ENCODE results near the gene LRFN2. TPM values are rescaled to one million over a fixed set of nuclear protein-coding genes. Genes with fewer than 3 reads are reported as not detected.

The LRFN2 gene
- total RNA-seq, 1 donor: not detected

- DNase-seq (ENCODE audit: insufficient read length, low spot score, missing footprints): no peak
- Histone ChIP-seq H3K79me2 (ENCODE audit: insufficient read depth, low read length) (no peaks in the 10 kb centered on the region), H3K4me3 (ENCODE audit: insufficient read depth, low read length) (no peak overlapping the region), H3K4me2 (ENCODE audit: insufficient read depth, low read length) (no peak overlapping the region), H2AFZ (ENCODE audit: low read length) (no peak overlapping the region), H3K36me3 (ENCODE audit: insufficient read depth, low read length) (no peaks in the 10 kb centered on the region), H3K4me1 (ENCODE audit: insufficient read depth, low read length) (no peaks in the 10 kb centered on the region), H4K20me1 (ENCODE audit: insufficient read depth, low read length) (no peaks in the 10 kb centered on the region), H3K27ac (ENCODE audit: low read depth, low read length) (no peak overlapping the region), H3K27me3 (ENCODE audit: insufficient read depth, low read length) (no peaks in the 10 kb centered on the region), H3K9me3 (ENCODE audit: low read depth, low read length) (no peaks in the 10 kb centered on the region)
- no peak for TF ChIP-seq CTCF (IDR thresholded peaks at IDR 0.05; ENCODE audit: extremely low read depth, low read depth, low read length)
These were observed 230.8 kb downstream of the LRFN2 start for GRCh38 chr6:40356242-40356910.

GRCh38 chr6:40355532-40355931 is 231.6 kb downstream of the LRFN2 start:
- Histone ChIP-seq H2AFZ (ENCODE audit: low read length) (no peak overlapping the region), H3K27me3 (ENCODE audit: insufficient read depth, low read length) (no peaks in the 10 kb centered on the region), H3K79me2 (ENCODE audit: insufficient read depth, low read length) (no peaks in the 10 kb centered on the region), H3K4me2 (ENCODE audit: insufficient read depth, low read length) (no peak overlapping the region), H3K4me3 (ENCODE audit: insufficient read depth, low read length) (no peak overlapping the region), H3K4me1 (ENCODE audit: insufficient read depth, low read length) (no peaks in the 10 kb centered on the region), H3K9me3 (ENCODE audit: low read depth, low read length) (no peaks in the 10 kb centered on the region), H3K27ac (ENCODE audit: low read depth, low read length) (no peak overlapping the region), H3K36me3 (ENCODE audit: insufficient read depth, low read length) (no peaks in the 10 kb centered on the region), H4K20me1 (ENCODE audit: insufficient read depth, low read length) (no peaks in the 10 kb centered on the region)
- DNase-seq (ENCODE audit: insufficient read length, low spot score, missing footprints): no peak
- TF ChIP-seq CTCF (IDR thresholded peaks at IDR 0.05; ENCODE audit: extremely low read depth, low read depth, low read length): no peak

GRCh38 chr6:40355066-40355465 is 232.1 kb downstream of the LRFN2 start:
- no peak overlapping the region for H3K27ac ChIP-seq (ENCODE audit: low read depth, low read length)
- H3K27me3 ChIP-seq (ENCODE audit: insufficient read depth, low read length): no peaks in the 10 kb centered on the region
- no peaks in the 10 kb centered on the region for H3K36me3 ChIP-seq (ENCODE audit: insufficient read depth, low read length)
- no peaks in the 10 kb centered on the region for H3K79me2 ChIP-seq (ENCODE audit: insufficient read depth, low read length)
- H3K9me3 ChIP-seq (ENCODE audit: low read depth, low read length): no peaks in the 10 kb centered on the region
- no peaks in the 10 kb centered on the region for H4K20me1 ChIP-seq (ENCODE audit: insufficient read depth, low read length)
- no peak overlapping the region for H3K4me3 ChIP-seq (ENCODE audit: insufficient read depth, low read length)
- H2AFZ ChIP-seq (ENCODE audit: low read length): no peak overlapping the region
- H3K4me2 ChIP-seq (ENCODE audit: insufficient read depth, low read length): no peak overlapping the region
- DNase-seq (ENCODE audit: insufficient read length, low spot score, missing footprints): no peak
- TF ChIP-seq CTCF (IDR thresholded peaks at IDR 0.05; ENCODE audit: extremely low read depth, low read depth, low read length): no peak
- H3K4me1 ChIP-seq (ENCODE audit: insufficient read depth, low read length): no peaks in the 10 kb centered on the region

- no peaks in the 10 kb centered on the region for H3K9me3 ChIP-seq (ENCODE audit: low read depth, low read length)
- no peaks in the 10 kb centered on the region for H3K36me3 ChIP-seq (ENCODE audit: insufficient read depth, low read length)
- TF ChIP-seq CTCF (IDR thresholded peaks at IDR 0.05; ENCODE audit: extremely low read depth, low read depth, low read length): no peak
- no peak overlapping the region for H3K27ac ChIP-seq (ENCODE audit: low read depth, low read length)
- H3K4me3 ChIP-seq (ENCODE audit: insufficient read depth, low read length): no peak overlapping the region
- H2AFZ ChIP-seq (ENCODE audit: low read length): no peak overlapping the region
- no peak overlapping the region for H3K4me2 ChIP-seq (ENCODE audit: insufficient read depth, low read length)
- no peaks in the 10 kb centered on the region for H4K20me1 ChIP-seq (ENCODE audit: insufficient read depth, low read length)
- no peak for DNase-seq (ENCODE audit: insufficient read length, low spot score, missing footprints)
- no peaks in the 10 kb centered on the region for H3K4me1 ChIP-seq (ENCODE audit: insufficient read depth, low read length)
- H3K27me3 ChIP-seq (ENCODE audit: insufficient read depth, low read length): no peaks in the 10 kb centered on the region
- no peaks in the 10 kb centered on the region for H3K79me2 ChIP-seq (ENCODE audit: insufficient read depth, low read length)
These were observed 233.2 kb downstream of the LRFN2 start for GRCh38 chr6:40353967-40354452.

Measured in osteoblast (primary cell).